HUES6 (cell line): ENCODE data around the gene CECR2.

Experiments
- H3K27ac ChIP-seq: 2 replicates; pipeline ENCODE4 v1.7.0; 2013; ENCODE audit warnings: low read depth, mild to moderate bottlenecking, low read length, inconsistent platforms
- H3K27me3 ChIP-seq: 2 replicates; pipeline ENCODE4 v1.6.1; 2013; ENCODE audit warnings: low read length; ENCODE audit not compliant: control insufficient read depth, insufficient read depth
- H3K36me3 ChIP-seq: 2 replicates; pipeline ENCODE4 v1.6.1; 2013; ENCODE audit warnings: low read length; ENCODE audit not compliant: control insufficient read depth, insufficient read depth
- H3K4me1 ChIP-seq: 2 replicates; pipeline ENCODE4 v1.6.1; 2013; ENCODE audit warnings: low read length; ENCODE audit not compliant: control insufficient read depth, insufficient read depth
- H3K4me3 ChIP-seq: 2 replicates; pipeline ENCODE4 v1.5.1; 2013; ENCODE audit warnings: low read depth, low read length
- H3K9ac ChIP-seq: one replicate; pipeline ENCODE4 v1.6.1; 2013; ENCODE audit warnings: mild to moderate bottlenecking, low read length
- H3K9me3 ChIP-seq: 2 replicates; pipeline ENCODE4 v1.6.1; 2013; ENCODE audit warnings: low read depth, low read length; ENCODE audit not compliant: control insufficient read depth, insufficient read depth

CECR2 gene

DNA sequence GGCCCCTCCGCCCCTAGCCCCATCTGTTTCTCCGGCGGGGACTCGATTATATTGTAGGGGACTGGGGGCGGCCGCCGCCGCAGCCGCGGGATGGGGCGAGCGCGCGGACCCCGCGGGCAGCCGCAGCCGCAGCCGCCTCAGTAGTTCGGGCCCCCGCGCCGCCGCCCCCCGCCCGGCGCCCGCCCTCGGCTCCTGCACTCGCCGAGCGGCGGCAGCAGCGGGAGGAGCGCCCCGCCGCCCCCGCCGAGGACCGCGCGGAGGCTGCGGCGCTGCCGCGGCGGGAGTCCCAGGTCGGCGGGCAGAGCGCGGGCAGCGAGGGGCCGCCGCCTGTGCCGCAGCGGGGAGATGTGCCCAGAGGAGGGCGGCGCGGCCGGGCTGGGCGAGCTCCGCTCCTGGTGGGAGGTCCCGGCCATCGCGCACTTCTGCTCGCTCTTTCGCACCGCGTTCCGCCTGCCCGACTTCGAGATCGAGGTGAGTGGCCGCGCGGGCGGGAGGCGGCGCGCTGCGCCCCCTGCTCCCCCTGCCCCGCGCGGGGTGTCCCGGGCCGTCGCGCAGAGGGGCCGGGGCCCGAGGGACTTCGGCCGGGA, at the start of gene CECR2:
TSS of gene CECR2 (plus strand) at position 22 of the 587 bp plus-strand sequence. CDS start at position 346, 324 bp downstream.
- Histone ChIP-seq H3K4me1 (peaks cover 37% of the 10 kb centered on the region), H3K9me3 (no peaks in the 10 kb centered on the region), H3K9ac (peak within 1 kb of the TSS; percentile 95), H3K27ac (peak within 1 kb of the TSS; percentile 99), H3K27me3 (no peaks in the 10 kb centered on the region), H3K36me3 (no peaks in the 10 kb centered on the region), H3K4me3 (peak within 1 kb of the TSS; percentile 83)

- no peaks in the 10 kb centered on the region for H3K36me3 ChIP-seq
- H3K27ac ChIP-seq = no peak overlapping the region
- H3K4me3 ChIP-seq = no peak overlapping the region
- no peak overlapping the region for H3K9ac ChIP-seq
- H3K9me3 ChIP-seq = no peaks in the 10 kb centered on the region
- H3K27me3 ChIP-seq = no peaks in the 10 kb centered on the region
- H3K4me1 ChIP-seq = peaks cover 14% of the 10 kb centered on the region
Observed at GRCh38 chr22:17319546-17319945, 49.7 kb upstream of the CECR2 start.

GRCh38 chr22:17322511-17322910, 46.7 kb upstream of the CECR2 start:
- Histone ChIP-seq H3K4me1 (peaks cover 14% of the 10 kb centered on the region), H3K27ac (no peak overlapping the region), H3K9ac (no peak overlapping the region), H3K9me3 (no peaks in the 10 kb centered on the region), H3K4me3 (no peak overlapping the region), H3K27me3 (no peaks in the 10 kb centered on the region), H3K36me3 (no peaks in the 10 kb centered on the region)

DNA sequence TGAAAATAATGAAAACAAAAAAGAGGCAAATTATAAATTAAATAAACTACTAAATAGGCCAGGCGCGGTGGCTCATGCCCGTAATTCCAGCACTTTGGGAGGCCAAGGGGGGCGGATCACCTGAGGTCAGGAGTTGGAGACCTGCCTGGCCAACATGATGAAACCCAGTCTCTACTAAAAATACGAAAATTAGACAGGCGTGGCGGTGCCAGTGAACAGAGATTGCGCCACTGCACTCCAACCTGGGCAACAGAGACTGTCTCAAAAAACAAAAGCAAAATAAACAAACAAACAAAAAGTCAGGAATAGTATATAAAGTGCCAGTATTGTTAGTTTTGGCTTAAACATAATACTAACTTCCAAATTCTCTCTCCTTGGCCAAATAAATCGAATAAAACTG, 37.6 kb upstream of the CECR2 start:
- no peak overlapping the region for H3K4me3 ChIP-seq
- H3K9ac ChIP-seq = no peak overlapping the region
- no peaks in the 10 kb centered on the region for H3K27me3 ChIP-seq
- H3K4me1 ChIP-seq = no peaks in the 10 kb centered on the region
- no peak overlapping the region for H3K27ac ChIP-seq
- H3K36me3 ChIP-seq = no peaks in the 10 kb centered on the region
- no peaks in the 10 kb centered on the region for H3K9me3 ChIP-seq

- Histone ChIP-seq H3K4me1 (no peaks in the 10 kb centered on the region), H3K9me3 (no peaks in the 10 kb centered on the region), H3K27me3 (no peaks in the 10 kb centered on the region), H3K36me3 (no peaks in the 10 kb centered on the region), H3K27ac (no peak overlapping the region), H3K9ac (no peak overlapping the region), H3K4me3 (no peak overlapping the region)
Observed at GRCh38 chr22:17332109-17332800, 37.0 kb upstream of the CECR2 start.

GRCh38 chr22:17334059-17334458, 35.2 kb upstream of the CECR2 start:
- Histone ChIP-seq H3K9ac (no peak overlapping the region), H3K4me3 (no peak overlapping the region), H3K9me3 (no peaks in the 10 kb centered on the region), H3K27me3 (no peaks in the 10 kb centered on the region), H3K27ac (no peak overlapping the region), H3K36me3 (no peaks in the 10 kb centered on the region), H3K4me1 (0 out of 2 replicates have a peak, but pooled peaks cover 4% of the 10 kb centered on the region)

GRCh38 chr22:17334983-17335382, 34.3 kb upstream of the CECR2 start:
- no peaks in the 10 kb centered on the region for H3K9me3 ChIP-seq
- no peaks in the 10 kb centered on the region for H3K27me3 ChIP-seq
- H3K9ac ChIP-seq = no peak overlapping the region
- 0 out of 2 replicates have a peak, but pooled peaks cover 10% of the 10 kb centered on the region for H3K4me1 ChIP-seq
- H3K4me3 ChIP-seq = no peak overlapping the region
- no peaks in the 10 kb centered on the region for H3K36me3 ChIP-seq
- no peak overlapping the region for H3K27ac ChIP-seq

DNA sequence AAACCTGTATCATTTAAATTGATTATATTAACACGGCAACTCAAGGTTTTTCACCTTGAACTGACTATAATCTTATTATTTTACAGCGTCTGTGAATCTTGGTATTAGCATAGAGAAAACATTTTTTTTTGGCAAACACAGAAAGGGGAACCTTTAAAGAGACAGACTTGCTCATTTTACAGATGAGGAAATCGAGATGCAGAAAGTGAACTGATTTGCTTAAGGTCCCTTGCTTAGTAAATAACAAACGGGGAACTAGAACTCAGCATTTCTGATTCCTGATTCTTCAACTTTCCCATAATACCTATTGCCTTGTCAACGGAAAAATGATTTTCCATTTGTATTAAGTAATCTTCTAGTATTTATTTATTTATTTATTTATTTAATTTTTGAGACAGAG, 33.2 kb upstream of the CECR2 start:
- H3K9ac ChIP-seq = no peak overlapping the region
- H3K4me3 ChIP-seq = no peak overlapping the region
- no peaks in the 10 kb centered on the region for H3K27me3 ChIP-seq

GRCh38 chr22:17337639-17338038, 31.6 kb upstream of the CECR2 start:
- peaks cover 10% of the 10 kb centered on the region; the same call in 1 of the 2 replicates for H3K4me1 ChIP-seq
- H3K36me3 ChIP-seq = no peaks in the 10 kb centered on the region
- H3K4me3 ChIP-seq = no peak overlapping the region
- H3K9ac ChIP-seq = no peak overlapping the region
- no peaks in the 10 kb centered on the region for H3K9me3 ChIP-seq
- no peak overlapping the region for H3K27ac ChIP-seq
- H3K27me3 ChIP-seq = no peaks in the 10 kb centered on the region

More for the DNA sequence above, 33.2 kb upstream of the CECR2 start:
- Histone ChIP-seq H3K27ac (no peak overlapping the region), H3K36me3 (no peaks in the 10 kb centered on the region), H3K9me3 (no peaks in the 10 kb centered on the region), H3K4me1 (0 out of 2 replicates have a peak, but pooled peaks cover 10% of the 10 kb centered on the region)

- Histone ChIP-seq H3K36me3 (no peaks in the 10 kb centered on the region), H3K9me3 (no peaks in the 10 kb centered on the region), H3K27me3 (no peaks in the 10 kb centered on the region), H3K4me3 (no peak overlapping the region), H3K4me1 (peaks cover 10% of the 10 kb centered on the region; the same call in 1 of the 2 replicates), H3K9ac (no peak overlapping the region), H3K27ac (no peak overlapping the region)
Observed at GRCh38 chr22:17339095-17339693, 30.1 kb upstream of the CECR2 start.

- Histone ChIP-seq H3K9me3 (no peaks in the 10 kb centered on the region), H3K4me3 (no peak overlapping the region), H3K27ac (no peak overlapping the region), H3K9ac (no peak overlapping the region), H3K4me1 (peaks cover 10% of the 10 kb centered on the region; the same call in 1 of the 2 replicates), H3K36me3 (no peaks in the 10 kb centered on the region), H3K27me3 (no peaks in the 10 kb centered on the region)
Observed at GRCh38 chr22:17342361-17342760, 26.9 kb upstream of the CECR2 start.
